Measurements from ENCODE around the gene C5orf63.

DNA sequence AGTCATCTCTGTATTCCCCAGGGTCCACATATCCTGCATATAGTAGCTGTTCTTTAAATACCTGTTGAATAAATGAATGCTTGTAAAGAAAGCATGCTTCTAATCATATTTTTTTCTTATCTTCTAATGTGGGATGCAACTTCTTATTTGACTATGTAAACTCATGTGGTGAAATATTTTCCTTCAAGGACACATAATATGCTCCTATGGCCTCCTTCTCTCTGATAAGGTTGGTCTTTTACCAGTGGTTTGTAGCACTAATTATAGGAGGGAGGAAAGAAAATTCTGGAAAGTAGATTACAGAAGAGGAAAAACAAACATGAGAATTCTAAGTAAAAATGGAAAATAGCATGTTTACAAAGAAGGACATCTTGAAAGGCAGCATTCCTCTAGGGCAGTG lies 28.6 kb upstream of the C5orf63 start:
- TF ChIP-seq ZFP3 (CRISPR knock-in tag; IDR thresholded peaks at IDR 0.05) (no peak), GLIS3 (CRISPR knock-in tag; IDR thresholded peaks at IDR 0.05) (no peak), ZC3H10 (CRISPR knock-in tag; IDR thresholded peaks at IDR 0.05) (no peak), ZNF565 (CRISPR knock-in tag; conservative IDR thresholded peaks at IDR 0.05; ENCODE audit: low read depth) (no peak), BACH2 (CRISPR knock-in tag; IDR thresholded peaks at IDR 0.05; ENCODE audit: borderline replicate concordance) (no peak), ARNTL (CRISPR knock-in tag; IDR thresholded peaks at IDR 0.05; ENCODE audit: borderline replicate concordance, low read depth) (no peak), CSDC2 (CRISPR knock-in tag; IDR thresholded peaks at IDR 0.05) (no peak), TCF4 (CRISPR knock-in tag; IDR thresholded peaks at IDR 0.05; ENCODE audit: borderline replicate concordance) (no peak), ZFP30 (CRISPR knock-in tag; IDR thresholded peaks at IDR 0.05) (no peak), PPARA (CRISPR knock-in tag; IDR thresholded peaks at IDR 0.05; ENCODE audit: borderline replicate concordance) (no peak)
- TF ChIP-seq, protein P1, sequence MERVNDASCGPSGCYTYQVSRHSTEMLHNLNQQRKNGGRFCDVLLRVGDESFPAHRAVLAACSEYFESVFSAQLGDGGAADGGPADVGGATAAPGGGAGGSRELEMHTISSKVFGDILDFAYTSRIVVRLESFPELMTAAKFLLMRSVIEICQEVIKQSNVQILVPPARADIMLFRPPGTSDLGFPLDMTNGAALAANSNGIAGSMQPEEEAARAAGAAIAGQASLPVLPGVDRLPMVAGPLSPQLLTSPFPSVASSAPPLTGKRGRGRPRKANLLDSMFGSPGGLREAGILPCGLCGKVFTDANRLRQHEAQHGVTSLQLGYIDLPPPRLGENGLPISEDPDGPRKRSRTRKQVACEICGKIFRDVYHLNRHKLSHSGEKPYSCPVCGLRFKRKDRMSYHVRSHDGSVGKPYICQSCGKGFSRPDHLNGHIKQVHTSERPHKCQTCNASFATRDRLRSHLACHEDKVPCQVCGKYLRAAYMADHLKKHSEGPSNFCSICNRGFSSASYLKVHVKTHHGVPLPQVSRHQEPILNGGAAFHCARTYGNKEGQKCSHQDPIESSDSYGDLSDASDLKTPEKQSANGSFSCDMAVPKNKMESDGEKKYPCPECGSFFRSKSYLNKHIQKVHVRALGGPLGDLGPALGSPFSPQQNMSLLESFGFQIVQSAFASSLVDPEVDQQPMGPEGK (CRISPR knock-in tag; IDR thresholded peaks at IDR 0.05; ENCODE audit: borderline replicate concordance), result no peak
